Prostate gland (tissue), 2 donors: Measurements from ENCODE around the gene SPNS2. TPM values are rescaled to one million over a fixed set of nuclear protein-coding genes. Genes with fewer than 3 reads are reported as not detected.

Experiments
- DNase-seq: peaks from one replicate; pipeline ENCODE4 v3.0.0-alpha.2; 2019; ENCODE audit warnings: low spot score
- H3K27ac ChIP-seq, 2 donors: fragments of 200-600 bp; sonication (generic); 2 replicates each; pipeline ENCODE4 v1.5.1; 2017 to 2019
- H3K27me3 ChIP-seq: fragments of 200-600 bp; sonication (generic); replicated peaks from 2 replicates; pipeline ENCODE4 v1.5.1; 2019; ENCODE audit not compliant: insufficient read depth
- H3K36me3 ChIP-seq, 2 donors: fragments of 200-600 bp; sonication (generic); 1 replicate in 1 of 2; 2 replicates in 1 of 2; pipeline versions ENCODE4 v1.5.1 to v1.8.1; 2017 to 2019
- H3K4me1 ChIP-seq: fragments of 200-600 bp; sonication (generic); replicated peaks from 2 replicates; pipeline ENCODE4 v1.5.1; 2019
- H3K4me3 ChIP-seq, 2 donors: fragments of 200-600 bp; sonication (generic); 2 replicates each; pipeline ENCODE4 v1.5.1; 2017 to 2019
- H3K9me3 ChIP-seq: fragments of 200-600 bp; sonication (generic); 2 replicates; pipeline ENCODE4 v1.5.1; 2017
- POLR2A ChIP-seq: fragments of 450-650 bp; IDR thresholded peaks from one replicate; pipeline ENCODE4 v1.6.1; 2016; ENCODE audit warnings: antibody characterized with exemption, mild to moderate bottlenecking
- POLR2AphosphoS5 ChIP-seq: sonication (generic); formaldehyde crosslinking; IDR thresholded peaks from one replicate; pipeline ENCODE4 v1.6.1; 2017; ENCODE audit warnings: antibody characterized with exemption
- WGBS: methylation state at CpG from one replicate; pipeline ENCODE4 v1.1.5; 2018; 5-methylcytosine and 5-hydroxymethylcytosine counted together
- intact Hi-C: fragments of 100-400 bp; cut with DNase I; formaldehyde crosslinking; loops from one replicate; pipeline ENCODE4 v1.14.2; 2022
- total RNA-seq, 2 donors: library from RNA; depleted of rRNA; stranded (reverse); fragments of >200 nt; gene quantifications; one replicate each; pipeline ENCODE4 v1.1.0, GENCODE V29; 2016
- TF ChIP-seq, protein P1 (sequence below), 4 experiments: fragments of 200-600 bp in 2 of 4; fragments of 450-650 bp in 2 of 4; sonication (generic) in 2 of 4; IDR thresholded peaks; 1 replicate in 3 of 4; 2 replicates in 1 of 4; pipeline ENCODE4 v1.5.1; 2016 to 2019; ENCODE audit warnings: antibody characterized with exemption in 4 of 4, mild to moderate bottlenecking in 2 of 4, moderate library complexity in 2 of 4

SPNS2 gene
- total RNA-seq, 2 donors from 2014 or later, result 6.6 to 14.0 TPM

DNA sequence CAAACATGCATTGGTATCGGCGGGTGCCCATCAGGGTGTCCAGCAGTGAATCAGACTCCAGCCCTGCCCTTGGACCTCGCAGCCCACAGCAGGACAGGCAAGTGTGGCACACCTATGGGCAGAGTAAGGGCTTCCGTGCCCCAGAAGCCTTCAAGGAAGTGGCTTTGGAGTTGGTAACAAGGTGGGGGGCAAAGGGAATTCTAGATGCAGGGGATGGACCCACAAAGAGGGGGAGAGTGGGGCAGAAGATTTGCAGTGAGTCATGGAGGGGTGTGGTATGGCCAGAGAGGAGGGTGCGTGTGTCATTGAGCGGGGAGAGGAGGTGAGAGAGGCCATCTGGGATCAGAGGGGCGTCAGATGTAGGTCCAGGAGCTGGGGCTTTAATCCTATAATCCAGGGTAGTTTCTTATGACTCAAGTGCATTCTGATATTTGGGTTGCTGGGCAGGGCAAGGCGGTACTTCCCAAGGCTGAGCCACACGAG lies 8.5 kb upstream of the SPNS2 start:
- H3K36me3 ChIP-seq, result no peaks in the 10 kb centered on the region
- no peak overlapping the region for H3K4me3 ChIP-seq
- no peak for DNase-seq
- no peaks in the 10 kb centered on the region for H3K9me3 ChIP-seq
- H3K4me1 ChIP-seq, result no peaks in the 10 kb centered on the region
- no peaks in the 10 kb centered on the region for H3K27me3 ChIP-seq
- 87% methylated on average over 9 of the region's 9 CpGs for WGBS
- intact Hi-C loops, result no loop called here
- TF ChIP-seq, protein P1, sequence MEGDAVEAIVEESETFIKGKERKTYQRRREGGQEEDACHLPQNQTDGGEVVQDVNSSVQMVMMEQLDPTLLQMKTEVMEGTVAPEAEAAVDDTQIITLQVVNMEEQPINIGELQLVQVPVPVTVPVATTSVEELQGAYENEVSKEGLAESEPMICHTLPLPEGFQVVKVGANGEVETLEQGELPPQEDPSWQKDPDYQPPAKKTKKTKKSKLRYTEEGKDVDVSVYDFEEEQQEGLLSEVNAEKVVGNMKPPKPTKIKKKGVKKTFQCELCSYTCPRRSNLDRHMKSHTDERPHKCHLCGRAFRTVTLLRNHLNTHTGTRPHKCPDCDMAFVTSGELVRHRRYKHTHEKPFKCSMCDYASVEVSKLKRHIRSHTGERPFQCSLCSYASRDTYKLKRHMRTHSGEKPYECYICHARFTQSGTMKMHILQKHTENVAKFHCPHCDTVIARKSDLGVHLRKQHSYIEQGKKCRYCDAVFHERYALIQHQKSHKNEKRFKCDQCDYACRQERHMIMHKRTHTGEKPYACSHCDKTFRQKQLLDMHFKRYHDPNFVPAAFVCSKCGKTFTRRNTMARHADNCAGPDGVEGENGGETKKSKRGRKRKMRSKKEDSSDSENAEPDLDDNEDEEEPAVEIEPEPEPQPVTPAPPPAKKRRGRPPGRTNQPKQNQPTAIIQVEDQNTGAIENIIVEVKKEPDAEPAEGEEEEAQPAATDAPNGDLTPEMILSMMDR (IDR thresholded peaks at IDR 0.05), result no peak
- TF ChIP-seq POLR2A (no peak), POLR2AphosphoS5 (no peak)
- H3K27ac ChIP-seq, result no peak overlapping the region

DNA sequence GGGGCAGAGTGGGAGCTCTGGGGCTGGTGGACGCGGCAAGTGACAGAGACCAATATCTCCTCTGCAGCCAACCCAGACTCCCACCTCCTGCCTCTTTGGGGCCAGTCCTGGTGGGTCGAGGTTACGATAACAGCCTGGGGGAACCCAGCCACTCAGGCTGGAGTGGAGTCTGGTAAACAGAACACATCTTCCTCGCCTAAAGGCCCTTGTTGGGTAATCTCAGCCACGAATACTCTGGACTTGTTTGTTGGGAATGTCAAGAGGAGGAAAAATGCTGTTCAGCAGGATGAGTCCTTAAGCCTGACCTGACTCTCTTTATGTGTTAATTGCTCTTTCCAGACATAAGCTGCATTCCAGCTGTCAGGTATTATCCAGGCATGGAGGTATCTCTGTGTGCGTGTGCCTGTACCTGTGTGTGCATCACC lies 8.0 kb upstream of the SPNS2 start:
- Histone ChIP-seq H3K9me3 (no peaks in the 10 kb centered on the region), H3K4me3 (no peak overlapping the region), H3K36me3 (no peaks in the 10 kb centered on the region), H3K27ac (no peak overlapping the region), H3K4me1 (no peaks in the 10 kb centered on the region), H3K27me3 (no peaks in the 10 kb centered on the region)
- TF ChIP-seq POLR2A (no peak), POLR2AphosphoS5 (no peak)
- TF ChIP-seq, protein P1 (IDR thresholded peaks at IDR 0.05), result no peak
- DNase-seq, result no peak
- intact Hi-C loops, result no loop called here
- 70% methylated on average over 7 of the region's 7 CpGs for WGBS

DNA sequence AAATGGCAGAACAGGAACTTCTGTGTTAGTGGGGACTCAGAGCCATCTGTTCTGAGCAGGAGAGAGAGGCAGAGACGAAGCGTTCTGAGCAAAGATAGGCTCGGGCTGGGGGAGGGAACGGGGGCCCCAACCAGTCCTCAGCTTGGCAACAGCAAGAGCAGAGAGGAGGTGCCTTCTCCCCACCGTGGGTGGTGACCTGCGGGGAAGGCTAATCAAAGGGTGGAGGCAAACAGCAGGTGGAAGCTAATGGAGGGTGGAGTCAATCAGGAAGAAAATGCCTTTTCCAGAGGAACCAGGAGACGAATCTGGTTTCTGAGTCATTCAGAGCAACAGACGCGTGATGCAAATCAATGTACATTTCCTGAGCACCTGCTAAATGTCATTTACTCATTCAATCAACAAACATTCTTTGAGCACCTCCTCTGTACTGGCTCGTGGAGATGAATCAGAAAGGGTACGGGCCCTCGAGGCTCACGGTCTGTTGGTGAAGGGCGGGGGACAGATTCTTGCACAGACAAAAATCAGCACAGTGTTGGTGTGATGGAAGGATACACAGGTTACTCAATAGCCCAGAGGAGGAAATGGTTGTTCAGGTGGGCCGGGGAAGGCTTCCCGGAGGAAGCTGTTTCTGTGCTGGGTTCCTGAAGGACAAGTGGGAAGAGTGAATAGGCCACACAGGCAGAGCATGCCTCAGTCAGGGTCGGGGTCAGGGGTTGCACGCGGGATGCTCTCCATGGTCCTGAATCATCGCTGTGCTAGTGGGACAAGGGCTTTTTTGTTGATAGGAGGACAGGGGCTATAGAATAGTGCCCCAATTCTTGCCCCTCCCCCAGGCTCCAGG lies 5.7 kb upstream of the SPNS2 start:
- TF ChIP-seq POLR2AphosphoS5 (no peak), POLR2A (no peak)
- TF ChIP-seq, protein P1 (IDR thresholded peaks at IDR 0.05), result no peak
- Histone ChIP-seq H3K36me3 (no peaks in the 10 kb centered on the region), H3K27ac (no peak overlapping the region), H3K4me3 (no peak overlapping the region), H3K27me3 (no peaks in the 10 kb centered on the region), H3K9me3 (no peaks in the 10 kb centered on the region), H3K4me1 (no peaks in the 10 kb centered on the region)
- no peak for DNase-seq
- intact Hi-C loops, result no loop called here
- WGBS, result 49% methylated on average over 20 of the region's 20 CpGs

- intact Hi-C loops, result no loop called here
- H3K27me3 ChIP-seq, result peaks cover 8% of the 10 kb centered on the region
- H3K4me1 ChIP-seq, result peaks cover 3% of the 10 kb centered on the region
- H3K36me3 ChIP-seq, result no peaks in the 10 kb centered on the region
- TF ChIP-seq POLR2A (no peak), POLR2AphosphoS5 (no peak)
- TF ChIP-seq, protein P1 (IDR thresholded peaks at IDR 0.05), result no peak
- H3K27ac ChIP-seq, result no peak overlapping the region
- WGBS, result 52% methylated on average over 23 of the region's 23 CpGs
- H3K4me3 ChIP-seq, result no peak overlapping the region
- DNase-seq, result no peak
- no peaks in the 10 kb centered on the region for H3K9me3 ChIP-seq
Measured at GRCh38 chr17:4497101-4497824, 1.4 kb upstream of the SPNS2 start.
